Peyer's patch (tissue), 4 donors: ENCODE data around the gene ATL2.

ENCODE experiments used
- POLR2A ChIP-seq, 2 donors: fragments of 450-650 bp; IDR thresholded peaks; one replicate each; pipeline ENCODE4 v1.5.1; 2017; ENCODE audit warnings: antibody characterized with exemption in 2 of 2, mild to moderate bottlenecking in 2 of 2, moderate library complexity in 2 of 2
- TF ChIP-seq, protein P1 (sequence below), 6 experiments: fragments of 450-650 bp in 4 of 6; fragments of 200-600 bp in 2 of 6; sonication (generic) in 1 of 6; IDR thresholded peaks; one replicate each; pipeline ENCODE4 v1.5.1; 2017 to 2019; ENCODE audit warnings: antibody characterized with exemption in 6 of 6, mild to moderate bottlenecking in 3 of 6, moderate library complexity in 1 of 6

DNA sequence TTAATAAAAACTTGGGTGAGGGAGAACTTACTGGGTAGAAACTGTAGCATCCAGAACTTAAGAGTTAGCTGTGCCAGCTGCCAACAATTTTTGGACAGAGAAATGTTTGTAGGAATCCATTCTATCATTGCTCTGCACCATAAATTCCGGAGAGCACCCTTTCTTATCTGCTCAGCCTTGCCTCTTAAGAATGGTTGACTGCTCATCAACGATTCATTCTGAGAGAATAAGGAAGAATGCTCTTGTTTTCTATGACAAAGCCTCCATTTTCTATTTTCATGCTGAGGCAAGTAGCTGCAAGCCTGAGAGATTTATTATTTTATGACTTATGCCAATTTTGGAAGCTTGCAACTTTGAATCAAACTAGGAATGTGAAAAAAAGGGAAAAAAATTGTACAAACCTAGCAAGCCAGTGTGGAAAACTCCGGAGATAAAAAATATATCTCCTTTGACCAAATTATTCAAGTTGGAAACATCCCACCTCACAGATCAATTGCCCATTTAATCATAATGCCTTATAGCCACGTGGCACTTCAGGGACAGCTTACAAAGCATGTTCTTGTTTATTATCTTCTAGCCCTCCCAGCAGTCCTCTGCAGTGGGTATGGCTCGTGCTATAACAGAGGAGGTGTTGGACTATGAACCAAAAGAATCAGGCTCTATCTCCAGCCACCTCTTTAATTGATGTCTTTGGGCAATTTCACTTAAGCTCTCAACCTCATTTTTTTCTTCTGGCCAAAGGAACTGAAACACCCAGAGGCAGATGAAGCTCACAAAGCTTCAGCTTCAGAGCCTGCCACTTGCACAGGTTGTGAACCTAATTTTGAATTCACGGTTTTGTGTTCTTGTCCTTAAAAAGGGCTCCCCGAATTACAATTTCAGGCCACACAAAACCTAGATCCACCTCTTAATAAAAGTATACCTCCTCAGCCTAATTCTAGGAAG is 40.9 kb upstream of the ATL2 start:
- TF ChIP-seq, protein P1, sequence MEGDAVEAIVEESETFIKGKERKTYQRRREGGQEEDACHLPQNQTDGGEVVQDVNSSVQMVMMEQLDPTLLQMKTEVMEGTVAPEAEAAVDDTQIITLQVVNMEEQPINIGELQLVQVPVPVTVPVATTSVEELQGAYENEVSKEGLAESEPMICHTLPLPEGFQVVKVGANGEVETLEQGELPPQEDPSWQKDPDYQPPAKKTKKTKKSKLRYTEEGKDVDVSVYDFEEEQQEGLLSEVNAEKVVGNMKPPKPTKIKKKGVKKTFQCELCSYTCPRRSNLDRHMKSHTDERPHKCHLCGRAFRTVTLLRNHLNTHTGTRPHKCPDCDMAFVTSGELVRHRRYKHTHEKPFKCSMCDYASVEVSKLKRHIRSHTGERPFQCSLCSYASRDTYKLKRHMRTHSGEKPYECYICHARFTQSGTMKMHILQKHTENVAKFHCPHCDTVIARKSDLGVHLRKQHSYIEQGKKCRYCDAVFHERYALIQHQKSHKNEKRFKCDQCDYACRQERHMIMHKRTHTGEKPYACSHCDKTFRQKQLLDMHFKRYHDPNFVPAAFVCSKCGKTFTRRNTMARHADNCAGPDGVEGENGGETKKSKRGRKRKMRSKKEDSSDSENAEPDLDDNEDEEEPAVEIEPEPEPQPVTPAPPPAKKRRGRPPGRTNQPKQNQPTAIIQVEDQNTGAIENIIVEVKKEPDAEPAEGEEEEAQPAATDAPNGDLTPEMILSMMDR (IDR thresholded peaks at IDR 0.05) = no peak
- no peak for TF ChIP-seq POLR2A (IDR thresholded peaks at IDR 0.05)
